Measurements from ENCODE around the gene PCDHGA4.

PCDHGA4 gene

GRCh38 chr5:141359790-141360426 is 5.1 kb downstream of the PCDHGA4 start, which contains the start of gene PCDHGB2:
PCDHGB2 (plus strand) TSS chr5:141359994; CDS start chr5:141360136, 142 bp downstream.
- peaks cover 42% of the 10 kb centered on the region for H3K36me3 Mint-ChIP-seq (ENCODE audit: low read depth)
- H3K27me3 Mint-ChIP-seq (ENCODE audit: low read depth): peaks cover 4% of the 10 kb centered on the region
- H3K27ac Mint-ChIP-seq: no peak within 1 kb of the TSS
- H3K4me1 Mint-ChIP-seq: no peaks in the 10 kb centered on the region
- peaks cover 72% of the 10 kb centered on the region for H3K9me3 Mint-ChIP-seq
- TF ChIP-seq CTCF (IDR thresholded peaks at IDR 0.05; ENCODE audit: unreplicated experiment in 3 of 3): no peak
- no peak within 1 kb of the TSS for H3K4me3 Mint-ChIP-seq

GRCh38 chr5:141360685-141361084 is 5.9 kb downstream of the PCDHGA4 start:
- Mint-ChIP-seq H3K27ac (no peak overlapping the region), H3K4me1 (no peaks in the 10 kb centered on the region), H3K27me3 (ENCODE audit: low read depth) (peaks cover 4% of the 10 kb centered on the region), H3K9me3 (peaks cover 74% of the 10 kb centered on the region), H3K36me3 (ENCODE audit: low read depth) (peaks cover 44% of the 10 kb centered on the region), H3K4me3 (no peak overlapping the region)
- TF ChIP-seq CTCF (IDR thresholded peaks at IDR 0.05; ENCODE audit: unreplicated experiment in 3 of 3): no peak

GRCh38 chr5:141362719-141363118 is 7.9 kb downstream of the PCDHGA4 start:
- Mint-ChIP-seq H3K27me3 (ENCODE audit: low read depth) (no peaks in the 10 kb centered on the region), H3K4me3 (no peak overlapping the region), H3K36me3 (ENCODE audit: low read depth) (peaks cover 36% of the 10 kb centered on the region), H3K4me1 (no peaks in the 10 kb centered on the region), H3K27ac (no peak overlapping the region), H3K9me3 (peaks cover 67% of the 10 kb centered on the region)
- TF ChIP-seq CTCF (IDR thresholded peaks at IDR 0.05; ENCODE audit: unreplicated experiment in 3 of 3): no peak

GRCh38 chr5:141363952-141364660 is 9.3 kb downstream of the PCDHGA4 start, which contains the start of gene PCDHGA5:
PCDHGA5 (plus strand) TSS chr5:141364162; CDS start chr5:141364331, 169 bp downstream.
- Mint-ChIP-seq H3K27ac (no peak within 1 kb of the TSS), H3K9me3 (peaks cover 67% of the 10 kb centered on the region), H3K27me3 (ENCODE audit: low read depth) (no peaks in the 10 kb centered on the region), H3K4me3 (no peak within 1 kb of the TSS), H3K4me1 (no peaks in the 10 kb centered on the region), H3K36me3 (ENCODE audit: low read depth) (peaks cover 32% of the 10 kb centered on the region)
- no peak for TF ChIP-seq CTCF (IDR thresholded peaks at IDR 0.05; ENCODE audit: unreplicated experiment in 3 of 3)

GRCh38 chr5:141366016-141366896 is 11.4 kb downstream of the PCDHGA4 start:
- Mint-ChIP-seq H3K27me3 (ENCODE audit: low read depth) (no peaks in the 10 kb centered on the region), H3K9me3 (peaks cover 66% of the 10 kb centered on the region)

More at GRCh38 chr5:141366016-141366896, 11.4 kb downstream of the PCDHGA4 start:
- Mint-ChIP-seq H3K27ac (no peak overlapping the region), H3K36me3 (ENCODE audit: low read depth) (peaks cover 32% of the 10 kb centered on the region), H3K4me1 (no peaks in the 10 kb centered on the region), H3K4me3 (no peak overlapping the region)
- TF ChIP-seq CTCF (IDR thresholded peaks at IDR 0.05; ENCODE audit: unreplicated experiment in 3 of 3): no peak

All from nephron (organoid).